Measurements from ENCODE around the gene CHMP3.
"Not testable (repeated sequence)": the region's sequence is repeated elsewhere in the genome, so short reads cannot be mapped to it uniquely, and the experiment has no call there.

CHMP3 gene

DNA sequence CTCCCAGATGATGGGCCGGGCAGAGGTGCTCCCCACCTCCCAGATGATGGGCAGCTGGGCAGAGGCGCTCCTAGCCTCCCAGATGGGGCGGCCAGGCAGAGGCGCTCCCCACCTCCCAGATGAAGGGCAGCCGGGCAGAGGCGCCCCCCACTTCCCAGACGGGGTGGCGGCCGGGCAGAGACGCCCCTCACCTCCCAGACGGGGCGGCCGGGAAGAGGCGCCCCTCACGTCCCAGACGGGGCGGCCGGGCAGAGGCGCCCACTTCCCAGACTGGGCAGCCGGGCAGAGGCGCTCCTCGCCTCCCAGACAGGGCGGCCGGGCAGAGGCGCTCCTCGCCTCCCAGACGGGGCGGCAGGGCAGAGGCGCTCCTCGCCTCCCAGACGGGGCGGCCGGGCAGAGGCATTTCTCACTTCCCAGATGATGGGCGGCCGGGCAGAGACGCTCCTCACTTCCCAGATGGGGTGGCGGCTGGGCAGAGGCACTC is 14.3 kb downstream of the CHMP3 start:
- DNase-seq, result not testable (repeated sequence)

DNA sequence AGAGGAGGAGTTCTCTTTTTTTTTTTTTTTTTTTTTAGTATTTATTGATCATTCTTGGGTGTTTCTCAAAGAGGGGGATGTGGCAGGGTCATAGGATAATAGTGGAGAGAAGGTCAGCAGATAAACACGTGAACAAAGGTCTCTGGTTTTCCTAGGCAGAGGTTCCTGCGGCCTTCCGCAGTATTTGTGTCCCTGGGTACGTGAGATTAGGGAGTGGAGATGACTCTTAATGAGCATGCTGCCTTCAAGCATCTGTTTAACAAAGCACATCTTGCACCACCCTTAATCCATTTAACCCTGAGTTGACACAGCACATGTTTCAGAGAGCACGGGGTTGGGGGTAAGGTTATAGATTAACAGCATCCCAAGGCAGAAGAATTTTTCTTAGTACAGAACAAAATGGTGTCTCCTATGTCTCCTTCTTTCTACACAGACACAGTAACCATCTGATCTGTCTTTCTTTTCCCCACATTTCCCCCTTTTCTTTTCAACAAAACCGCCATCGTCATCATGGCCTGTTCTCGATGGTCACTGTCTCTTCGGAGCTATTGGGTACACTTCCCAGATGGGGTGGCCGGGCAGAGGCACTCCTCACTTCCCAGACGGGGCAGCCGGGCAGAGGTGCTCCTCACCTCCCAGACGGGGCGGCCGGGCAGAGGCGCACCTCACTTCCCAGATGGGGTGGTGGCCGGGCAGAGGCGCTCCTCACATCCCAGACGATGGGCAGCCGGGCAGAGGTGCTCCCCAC is 14.9 kb downstream of the CHMP3 start:
- DNase-seq, result not testable (repeated sequence)

GRCh38 chr2:86545296-86545924 is 17.8 kb downstream of the CHMP3 start:
- DNase-seq, result not testable (repeated sequence)

DNA sequence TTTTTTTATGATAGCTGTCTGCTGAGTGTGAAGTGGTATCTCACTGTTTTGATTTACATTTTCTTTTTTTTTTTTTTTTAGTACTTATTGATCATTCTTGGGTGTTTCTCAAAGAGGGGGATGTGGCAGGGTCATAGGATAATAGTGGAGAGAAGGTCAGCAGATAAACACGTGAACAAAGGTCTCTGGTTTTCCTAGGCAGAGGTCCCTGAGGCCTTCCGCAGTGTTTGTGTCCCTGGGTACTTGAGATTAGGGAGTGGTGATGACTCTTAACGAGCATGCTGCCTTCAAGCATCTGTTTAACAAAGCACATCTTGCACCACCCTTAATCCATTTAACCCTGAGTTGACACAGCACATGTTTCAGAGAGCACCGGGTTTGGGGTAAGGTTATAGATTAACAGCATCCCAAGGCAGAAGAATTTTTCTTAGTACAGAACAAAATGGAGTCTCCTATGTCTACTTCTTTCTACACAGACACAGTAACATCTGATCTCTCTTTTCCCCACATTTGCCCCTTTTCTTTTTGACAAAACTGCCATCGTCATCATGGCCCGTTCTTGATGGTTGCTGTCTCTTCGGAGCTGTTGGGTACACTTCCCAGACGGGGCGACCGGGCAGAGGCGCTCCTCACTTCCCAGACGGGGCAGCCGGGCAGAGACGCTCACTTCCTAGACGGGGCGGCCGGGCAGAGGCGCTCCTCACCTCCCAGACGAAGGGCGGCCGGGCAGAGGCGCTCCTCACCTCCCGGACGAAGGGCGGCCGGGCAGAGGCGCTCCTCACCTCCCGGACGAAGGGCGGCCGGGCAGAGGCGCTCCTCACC is 18.8 kb downstream of the CHMP3 start:
- DNase-seq, result not testable (repeated sequence)

- no peak for DNase-seq
These were observed 19.4 kb downstream of the CHMP3 start for GRCh38 chr2:86543793-86544192.

GRCh38 chr2:86543335-86543734 is 19.9 kb downstream of the CHMP3 start:
- no peak for DNase-seq

DNA sequence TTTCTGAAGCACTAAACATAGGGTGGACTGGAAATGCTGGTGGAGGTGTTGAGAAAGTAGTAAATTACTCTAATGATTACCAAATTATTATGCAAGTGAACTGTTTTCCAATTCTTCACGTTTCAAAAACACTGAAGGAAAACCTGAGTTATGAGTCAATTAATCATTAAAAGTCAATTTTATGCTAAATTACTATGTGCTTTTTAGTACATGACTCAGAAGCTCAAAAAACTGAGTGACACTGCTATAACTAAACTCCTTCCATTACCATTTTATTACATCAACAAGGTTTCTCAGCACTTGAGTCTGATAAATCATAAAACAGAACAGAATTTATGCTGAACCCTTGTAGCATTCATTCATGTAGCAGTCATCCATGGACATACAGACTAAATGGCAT is 20.4 kb downstream of the CHMP3 start:
- no peak for DNase-seq

DNA sequence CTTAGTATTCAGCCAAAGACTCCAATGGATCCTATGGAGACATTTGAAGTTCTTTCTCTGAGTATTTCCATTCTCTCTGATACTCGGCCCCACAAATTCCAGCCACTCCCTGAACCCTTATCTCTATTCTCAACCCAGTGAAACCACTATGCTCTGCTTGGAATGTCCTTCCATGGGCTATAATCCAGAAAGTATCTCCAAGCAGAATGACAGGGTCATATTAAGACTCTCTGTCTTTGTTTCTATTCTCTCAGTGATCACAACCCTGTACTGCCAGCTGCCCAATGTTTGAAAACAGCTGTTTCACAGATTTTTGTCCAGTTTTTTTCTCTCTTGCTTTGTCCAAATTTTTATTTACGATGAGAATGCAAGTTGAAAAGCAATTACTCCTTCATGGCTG is 21.9 kb downstream of the CHMP3 start:
- no peak for DNase-seq

DNA sequence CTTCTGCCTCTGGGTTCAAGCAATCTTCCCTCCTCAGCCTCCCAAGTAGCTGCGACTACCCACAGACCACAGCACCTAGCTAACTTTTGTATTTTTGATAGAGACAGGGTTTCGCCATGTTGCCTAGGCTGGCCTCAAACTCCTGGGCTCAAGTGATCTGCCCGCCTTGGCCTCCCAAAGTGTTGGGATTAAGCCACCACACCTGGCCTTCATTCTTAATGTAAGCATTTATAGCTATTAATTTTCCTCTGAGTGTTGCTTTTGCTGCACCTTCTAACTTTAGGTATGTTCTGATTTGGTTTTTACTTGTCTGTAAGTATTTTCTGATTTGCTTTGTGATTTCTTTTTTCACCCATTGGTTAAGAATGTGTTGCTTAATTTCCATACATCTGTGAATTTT is 29.7 kb downstream of the CHMP3 start:
- DNase-seq, result no peak

GRCh38 chr2:86525421-86526340 is 37.6 kb downstream of the CHMP3 start:
- no peak for DNase-seq

- no peak for DNase-seq
These were observed 39.8 kb downstream of the CHMP3 start for GRCh38 chr2:86523491-86523890.

GRCh38 chr2:86522711-86523110 is 40.5 kb downstream of the CHMP3 start:
- no peak for DNase-seq

DNA sequence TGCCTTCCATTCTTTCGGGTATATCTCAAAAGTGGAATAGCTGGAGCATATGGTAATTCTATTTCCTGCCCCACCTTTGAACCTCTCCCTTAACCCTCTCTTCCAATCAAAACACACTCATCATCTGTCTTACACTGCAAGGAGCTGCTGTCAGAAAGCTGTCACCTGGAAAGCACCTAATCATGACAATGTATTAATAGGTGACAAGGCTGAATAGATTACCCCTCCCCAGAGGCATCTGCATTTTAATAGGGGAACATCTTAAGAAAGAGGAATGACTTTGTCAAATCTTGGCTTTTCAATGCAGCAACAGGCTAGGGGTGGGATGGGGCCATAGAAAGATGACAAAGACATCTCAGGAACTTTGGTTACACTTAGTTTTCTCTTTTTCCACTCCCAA is 41.3 kb downstream of the CHMP3 start:
- DNase-seq, result no peak

DNA sequence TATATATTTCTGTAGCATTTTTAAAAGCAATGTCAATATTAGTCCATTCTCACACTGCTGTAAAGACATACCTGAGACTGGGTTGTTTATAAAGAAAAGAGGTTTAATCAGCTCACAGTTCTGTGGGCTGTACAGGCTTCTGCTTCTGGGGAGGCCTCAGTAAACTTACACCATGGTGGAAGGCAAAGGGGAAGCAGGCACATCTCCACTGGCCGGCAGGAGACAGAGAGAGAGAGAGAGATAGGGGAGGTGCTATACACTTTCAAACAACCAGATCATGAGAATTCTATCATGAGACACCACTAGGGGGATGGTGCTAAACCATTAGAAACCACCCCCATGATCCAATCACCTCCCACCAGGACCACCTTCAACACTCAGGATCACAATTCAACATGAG is 43.1 kb downstream of the CHMP3 start:
- DNase-seq, result no peak

DNA sequence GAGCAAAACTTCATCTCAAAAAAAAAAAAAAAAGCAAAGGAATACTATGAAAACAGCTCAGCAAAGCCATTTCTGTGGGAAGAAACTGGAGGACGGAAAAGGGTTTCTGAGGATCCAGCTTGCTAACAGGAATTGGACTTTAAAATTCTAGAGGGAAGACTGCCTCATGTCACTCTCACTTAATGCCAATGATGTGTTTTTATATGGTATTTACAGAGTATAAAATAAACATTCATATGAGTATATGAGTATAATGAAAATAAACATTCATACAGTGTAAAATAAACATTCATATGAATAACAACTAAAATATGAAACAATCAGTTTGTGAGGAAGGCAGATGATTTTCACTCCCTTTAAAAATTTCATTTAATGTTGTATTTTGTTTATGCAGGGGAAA is 43.9 kb downstream of the CHMP3 start:
- no peak for DNase-seq

DNA sequence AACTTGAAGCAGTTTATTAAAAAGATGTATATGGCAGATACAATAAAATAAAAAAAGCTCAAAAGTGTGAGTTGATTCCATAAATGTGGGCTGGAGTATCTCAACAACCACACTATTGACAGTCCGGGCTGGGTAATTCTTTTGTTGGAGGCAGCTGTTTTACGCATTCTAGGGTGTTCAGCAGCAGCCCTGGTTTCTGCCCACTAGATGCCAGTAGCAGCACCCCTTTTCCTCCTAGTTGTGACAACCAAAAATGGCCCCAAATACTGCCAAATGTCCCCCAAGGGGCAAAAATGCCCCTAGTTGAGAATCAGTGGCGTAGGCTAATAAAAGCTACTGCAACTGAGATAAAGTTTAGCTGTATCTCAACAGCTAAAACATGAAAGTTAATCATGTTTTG is 44.8 kb downstream of the CHMP3 start:
- no peak for DNase-seq

DNA sequence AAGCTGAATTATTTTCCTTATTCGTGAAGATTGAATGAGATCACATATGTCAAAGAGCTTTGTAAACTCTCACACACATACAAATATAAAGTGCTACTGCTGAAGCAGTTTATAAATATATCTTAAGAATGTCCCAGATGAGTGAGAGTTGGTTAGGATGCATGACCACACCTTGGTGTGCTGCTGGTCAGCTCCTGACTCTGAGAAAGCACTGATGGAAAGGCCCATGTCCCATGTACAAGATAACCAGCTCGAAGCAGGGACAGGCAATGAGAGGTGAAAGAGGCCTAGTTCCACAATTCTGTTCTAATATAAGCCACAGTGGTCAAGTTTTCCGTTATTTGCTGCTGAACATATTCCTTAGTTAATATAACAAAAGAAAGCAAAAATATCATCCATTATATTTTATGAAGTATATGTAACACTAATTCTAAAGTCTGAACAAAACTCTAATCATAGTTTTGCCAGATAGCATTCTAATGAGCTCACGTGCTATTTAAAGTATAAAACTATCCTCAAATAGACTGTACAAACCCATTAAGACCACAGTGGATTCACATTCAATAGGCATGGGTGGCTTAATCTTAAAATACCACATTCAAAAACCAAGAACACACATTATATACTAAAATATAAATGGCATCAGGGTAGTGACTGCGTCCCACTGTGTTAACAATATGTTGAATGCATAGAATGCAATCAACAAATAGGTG is 49.1 kb downstream of the CHMP3 start:
- no peak for DNase-seq

GRCh38 chr2:86512892-86513291 is 50.4 kb downstream of the CHMP3 start:
- DNase-seq, result no peak

GRCh38 chr2:86512034-86512433 is 51.2 kb downstream of the CHMP3 start:
- DNase-seq, result no peak

DNA sequence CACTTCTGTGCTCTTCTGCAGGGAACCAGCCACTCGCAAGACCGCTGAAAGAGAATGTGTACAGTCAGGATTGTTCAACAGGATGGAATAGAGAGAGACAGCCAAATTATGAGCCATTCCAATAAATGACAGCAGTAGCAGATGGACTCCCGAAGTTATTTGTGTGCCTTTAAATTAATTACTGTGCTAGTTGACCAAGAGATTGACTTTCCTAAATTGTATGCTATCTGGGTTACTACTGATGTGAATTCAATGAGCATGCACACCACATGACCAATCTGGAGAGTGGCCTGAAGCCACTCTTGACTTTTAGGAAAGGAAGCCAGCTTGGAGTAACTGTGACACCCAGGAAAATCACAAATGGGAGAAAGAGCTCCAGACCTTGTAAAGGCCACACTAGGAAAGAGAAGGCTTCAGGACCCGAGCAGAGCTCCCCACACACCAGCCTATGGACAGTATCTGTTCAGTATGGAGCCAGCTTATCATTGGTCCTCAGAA is 52.8 kb downstream of the CHMP3 start:
- DNase-seq, result no peak

GRCh38 chr2:86507600-86507999 is 55.6 kb downstream of the CHMP3 start:
- no peak for DNase-seq
